IPS-NIHi11 (cell line): Measurements from ENCODE around the gene SYNM.

Experiments
- DNase-seq: peaks from one replicate; pipeline ENCODE4 v3.0.0; 2012; ENCODE audit warnings: mixed read lengths, low spot score

Gene SYNM

GRCh38 chr15:99142562-99142961, 37.7 kb downstream of the SYNM start:
- no peak for DNase-seq

GRCh38 chr15:99143242-99143641, 38.4 kb downstream of the SYNM start:
- no peak for DNase-seq

DNA sequence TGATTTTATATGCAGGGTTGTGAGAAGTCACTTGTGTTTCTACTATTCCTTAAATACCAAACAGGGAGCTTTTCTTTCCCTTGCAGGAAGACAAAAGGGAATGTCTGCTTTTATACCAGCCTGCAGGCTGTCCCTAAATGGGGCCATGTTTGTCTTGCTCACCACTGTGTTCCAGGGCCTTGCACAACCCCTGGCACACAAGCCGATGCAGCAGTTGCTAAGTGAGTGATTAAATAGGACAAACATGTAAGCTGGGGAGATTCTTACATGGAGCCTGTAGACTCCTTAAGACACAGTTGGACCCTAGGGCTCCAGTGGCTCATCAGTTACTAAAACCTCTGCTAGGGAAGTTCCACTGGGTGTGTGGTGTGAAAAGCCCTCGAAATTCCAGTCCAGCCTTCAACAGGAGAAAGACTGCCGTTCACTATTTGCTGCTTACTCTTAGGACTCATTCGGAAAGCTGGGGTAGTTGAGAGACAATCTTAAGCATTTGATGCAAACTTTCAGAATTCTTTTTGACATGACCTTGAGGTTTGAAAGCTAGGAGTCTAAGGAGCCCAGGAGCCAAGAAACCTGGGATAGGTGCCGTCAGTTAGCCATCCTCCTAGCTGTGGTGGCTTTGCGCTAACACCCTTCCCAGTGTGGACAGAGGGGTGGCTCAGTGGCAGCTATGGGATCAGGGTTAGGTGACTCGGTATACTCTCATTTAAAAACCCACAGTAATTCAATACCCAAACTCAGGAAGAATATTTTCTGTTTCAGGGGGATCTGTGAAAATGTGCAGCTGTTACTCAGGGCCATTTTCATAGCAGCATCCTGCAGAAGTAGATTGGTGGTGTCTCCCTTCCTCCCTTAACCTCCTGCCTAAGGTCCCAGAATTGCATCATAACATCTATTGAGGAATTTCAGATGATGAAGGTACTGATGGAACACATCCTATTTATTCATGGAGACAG, 39.1 kb downstream of the SYNM start:
- no peak for DNase-seq

DNA sequence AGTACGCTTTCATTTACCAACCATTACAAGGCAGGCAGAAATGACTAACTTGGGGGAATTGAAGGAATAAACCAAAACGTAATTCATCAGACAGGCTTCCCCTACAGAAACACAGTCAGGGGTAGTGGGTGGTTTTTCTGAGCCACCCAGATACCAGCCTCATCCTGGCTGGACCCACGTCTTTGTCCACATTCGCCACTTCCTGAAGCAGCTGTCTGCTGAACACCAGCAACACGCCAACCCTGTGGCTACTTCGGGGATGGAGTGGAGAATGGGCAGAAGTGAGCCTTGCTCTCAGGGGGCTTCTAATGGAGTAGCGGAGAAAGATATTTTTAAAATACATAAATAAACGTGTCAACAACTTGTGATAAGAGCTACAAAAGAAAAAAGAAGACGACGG, 40.1 kb downstream of the SYNM start:
- DNase-seq, result no peak

- no peak for DNase-seq
Observed at GRCh38 chr15:99145778-99146177, 40.9 kb downstream of the SYNM start.

DNA sequence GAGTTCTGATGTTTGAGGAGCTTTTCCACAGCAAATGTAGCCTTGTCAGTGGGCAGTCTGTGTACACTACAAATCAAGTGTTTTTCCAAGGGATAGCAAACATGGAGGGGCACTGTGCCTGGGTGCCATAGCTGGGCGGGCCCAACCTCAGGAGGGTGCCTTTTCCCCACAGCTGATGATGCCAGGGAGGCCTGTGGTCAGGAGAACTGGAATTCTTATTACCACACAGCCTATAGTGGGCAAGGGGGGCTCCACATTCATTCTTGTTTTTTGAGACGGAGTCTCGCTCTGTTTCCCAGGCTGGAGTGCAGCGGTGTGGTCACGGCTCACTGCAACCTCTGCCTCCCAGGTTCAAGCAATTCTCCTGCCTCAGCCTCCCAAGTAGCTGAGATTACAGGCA, 41.8 kb downstream of the SYNM start:
- DNase-seq, result no peak

GRCh38 chr15:99148851-99149276, 44.0 kb downstream of the SYNM start:
- no peak for DNase-seq

- DNase-seq, result no peak
Observed at GRCh38 chr15:99149366-99149765, 44.5 kb downstream of the SYNM start.

GRCh38 chr15:99151156-99151555, 46.3 kb downstream of the SYNM start:
- DNase-seq, result no peak

DNA sequence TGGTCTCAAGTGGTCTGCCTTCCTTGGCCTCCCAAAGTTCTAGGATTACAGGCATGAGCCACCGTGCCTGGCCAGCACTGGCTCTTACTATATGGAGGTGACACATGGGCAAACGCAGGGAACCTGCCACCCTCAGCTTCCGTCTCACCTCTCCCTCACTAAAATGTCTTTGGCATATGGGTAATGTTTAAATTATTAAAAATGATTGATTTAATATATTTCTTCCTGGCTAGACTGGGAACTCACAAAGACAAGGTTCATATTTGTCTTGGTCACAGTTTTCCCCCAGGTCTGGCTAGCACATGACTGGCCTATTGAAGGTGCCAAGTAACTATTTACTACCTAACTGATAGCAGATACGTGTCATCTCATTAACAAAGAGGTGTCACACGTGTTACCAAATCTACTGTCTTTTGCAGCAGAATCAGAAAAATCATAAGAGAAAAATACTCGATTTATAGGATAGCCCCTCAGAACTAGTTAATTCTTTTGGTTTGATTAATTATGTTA, 48.2 kb downstream of the SYNM start:
- no peak for DNase-seq

DNA sequence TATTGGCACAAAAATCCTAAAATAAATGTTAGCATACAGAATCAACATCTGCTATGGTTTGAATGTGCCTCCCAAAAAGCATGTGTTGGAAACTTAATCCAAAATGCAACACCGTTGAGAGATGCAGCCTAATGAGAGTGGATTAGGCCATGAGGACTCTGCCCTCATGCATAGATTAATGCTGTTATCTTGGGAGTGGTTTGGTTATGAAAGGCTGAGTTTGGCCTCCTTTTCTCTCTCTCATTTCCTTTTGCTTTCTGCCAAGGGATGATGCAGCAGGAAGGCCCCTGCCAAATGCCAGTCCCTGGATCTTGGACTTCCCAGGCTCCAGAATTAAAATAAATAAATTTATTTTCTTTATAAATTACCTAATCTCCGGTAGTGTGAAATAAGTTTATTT, 49.4 kb downstream of the SYNM start:
- DNase-seq, result no peak

DNA sequence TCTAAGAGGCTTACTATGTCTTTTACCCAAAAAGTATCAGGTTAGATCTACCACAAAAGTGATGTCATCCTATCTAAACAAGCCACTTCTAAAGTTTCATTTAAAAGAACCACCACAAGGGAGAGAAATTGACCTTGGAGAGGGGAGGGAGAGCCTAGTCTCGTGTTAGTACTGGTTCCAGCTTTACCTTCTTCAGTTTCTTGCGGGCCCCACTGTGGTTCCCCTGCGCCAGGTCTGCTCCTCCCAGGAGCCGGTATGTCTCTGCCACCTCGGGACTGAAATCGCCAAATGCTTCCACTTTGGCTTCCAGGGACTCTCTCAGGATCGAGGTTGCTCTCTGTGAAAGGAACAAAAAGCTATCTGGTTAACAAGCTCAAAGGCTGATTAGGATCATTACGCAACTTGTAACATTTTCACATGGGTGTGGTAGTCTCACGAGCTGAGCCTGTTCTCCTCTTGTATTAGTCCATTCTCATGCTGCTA, 51.1 kb downstream of the SYNM start:
- DNase-seq, result no peak

- no peak for DNase-seq
Observed at GRCh38 chr15:99157456-99157855, 52.6 kb downstream of the SYNM start.

DNA sequence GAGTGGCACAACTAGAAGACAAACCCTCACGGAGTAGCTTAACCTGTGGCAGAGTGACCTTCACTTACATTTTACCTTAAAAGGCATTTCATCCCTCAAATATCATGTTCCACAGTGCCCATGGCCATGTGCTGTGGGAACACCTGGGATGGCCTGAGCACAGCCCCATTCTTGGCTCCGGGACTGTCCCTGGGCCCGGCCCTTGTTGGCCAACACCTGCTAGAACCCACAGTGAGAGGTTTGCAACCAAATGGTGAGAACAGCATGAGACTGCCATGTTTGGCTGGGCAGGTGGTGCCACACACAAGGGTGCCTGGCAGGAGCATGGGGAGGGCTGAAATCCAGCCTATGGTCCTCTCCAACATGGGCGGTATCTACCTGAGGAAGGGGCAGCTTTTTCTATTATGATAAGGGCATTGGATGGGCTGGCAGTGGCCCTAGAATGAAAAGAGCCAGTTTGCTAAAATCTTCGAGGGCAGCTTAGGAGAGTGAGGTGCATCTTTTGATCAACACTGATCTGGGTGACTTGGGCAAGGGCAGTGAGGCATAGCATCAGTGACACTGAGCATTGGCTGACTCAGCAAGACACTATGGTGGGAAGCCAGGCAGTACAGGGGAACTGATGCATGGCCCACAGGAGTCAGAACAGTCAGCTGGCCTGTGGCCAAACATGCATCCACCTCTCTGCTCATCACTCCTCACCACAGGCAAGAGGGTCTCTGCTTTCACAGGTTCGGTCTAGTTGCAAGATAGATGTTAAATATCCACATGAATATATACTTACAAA, 53.9 kb downstream of the SYNM start:
- DNase-seq, result no peak

DNA sequence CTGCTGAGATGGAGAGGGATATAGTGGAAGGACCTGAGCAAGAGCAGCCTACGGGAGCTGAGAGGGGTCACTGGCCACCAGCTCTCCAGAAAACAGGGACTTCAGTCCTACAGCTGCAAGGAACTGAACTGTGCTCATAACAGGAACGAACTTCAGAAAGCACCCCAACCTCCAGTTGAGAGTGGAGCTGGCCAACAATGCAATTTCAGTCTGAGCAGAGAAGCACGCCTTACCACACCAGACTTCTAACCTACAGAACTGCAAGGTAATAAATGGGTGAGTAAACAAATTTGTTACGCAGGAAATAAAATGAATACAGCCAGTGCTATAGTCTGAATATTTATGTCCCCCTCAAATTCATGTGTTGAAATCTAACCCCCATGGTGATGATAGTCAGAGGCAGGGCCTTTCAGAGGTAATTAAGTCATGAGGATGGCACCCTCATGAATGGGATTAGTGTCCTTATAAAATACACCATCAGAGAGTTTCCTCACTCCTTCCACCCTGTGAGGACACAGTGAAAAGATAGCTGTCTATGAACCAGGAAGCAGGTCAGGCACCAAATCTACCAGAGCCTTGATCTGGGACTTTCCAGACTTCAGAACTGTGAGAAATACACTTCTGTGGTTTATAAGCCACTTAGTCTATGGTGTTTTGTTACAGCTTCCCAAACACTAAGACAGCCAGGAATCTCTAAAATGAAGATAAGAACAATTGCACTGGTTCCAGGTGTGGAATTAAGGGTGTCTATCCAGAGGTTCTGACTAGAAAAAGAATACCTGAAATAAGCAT, 58.6 kb downstream of the SYNM start:
- DNase-seq, result no peak

DNA sequence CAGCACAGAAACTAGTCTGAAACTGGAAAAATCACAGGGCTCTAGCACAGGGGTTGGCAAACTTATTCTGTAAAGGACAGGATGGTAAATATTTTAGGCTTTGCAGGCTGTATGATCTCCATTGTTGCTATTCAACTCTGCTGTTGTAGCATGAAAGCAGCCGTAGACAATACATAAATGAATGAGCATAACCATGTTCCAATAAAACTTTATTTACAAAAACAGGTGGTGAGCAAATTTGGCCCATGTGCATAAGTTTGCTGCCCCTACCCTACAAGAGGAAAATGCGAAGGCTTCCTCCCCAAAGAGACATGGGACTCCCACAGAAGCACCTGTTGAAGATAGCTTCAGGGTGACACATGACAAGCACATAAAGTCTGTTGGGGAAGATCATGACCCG, 59.2 kb downstream of the SYNM start:
- DNase-seq, result no peak

DNA sequence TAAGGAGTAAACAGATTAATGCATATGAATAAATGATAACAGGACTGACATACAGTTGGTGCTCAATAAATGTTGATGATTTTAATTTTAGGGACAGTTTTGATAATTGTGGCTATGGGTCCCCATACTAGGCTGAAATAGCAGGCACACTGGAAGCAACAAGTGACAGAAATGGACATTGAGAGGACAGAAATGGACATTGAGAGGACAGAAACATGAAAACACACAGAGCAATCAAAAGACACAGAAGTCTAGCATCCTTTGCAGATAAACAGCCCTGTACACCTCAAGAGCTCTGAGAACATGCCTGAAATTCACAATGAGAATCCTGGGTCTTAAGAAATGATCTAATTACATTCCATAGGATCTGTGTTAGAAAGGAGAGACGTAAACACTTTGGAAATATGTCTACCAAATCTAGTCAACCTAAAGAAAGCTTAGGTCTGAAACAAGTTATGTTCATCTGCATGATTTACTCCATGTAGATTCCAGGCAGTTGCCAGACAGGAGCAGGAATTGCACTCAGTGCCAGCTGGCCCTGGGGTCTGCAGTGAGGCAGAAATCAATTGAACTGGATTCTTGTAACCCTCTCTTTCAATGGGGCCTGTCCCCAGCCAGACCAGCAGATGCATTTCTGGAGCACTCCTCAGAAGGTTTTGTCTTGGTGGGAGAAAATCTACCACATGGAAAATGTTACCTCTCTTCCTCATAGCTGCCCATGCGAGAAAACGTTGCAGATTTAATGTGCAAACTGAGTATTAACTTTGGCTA, 60.3 kb downstream of the SYNM start:
- no peak for DNase-seq

DNA sequence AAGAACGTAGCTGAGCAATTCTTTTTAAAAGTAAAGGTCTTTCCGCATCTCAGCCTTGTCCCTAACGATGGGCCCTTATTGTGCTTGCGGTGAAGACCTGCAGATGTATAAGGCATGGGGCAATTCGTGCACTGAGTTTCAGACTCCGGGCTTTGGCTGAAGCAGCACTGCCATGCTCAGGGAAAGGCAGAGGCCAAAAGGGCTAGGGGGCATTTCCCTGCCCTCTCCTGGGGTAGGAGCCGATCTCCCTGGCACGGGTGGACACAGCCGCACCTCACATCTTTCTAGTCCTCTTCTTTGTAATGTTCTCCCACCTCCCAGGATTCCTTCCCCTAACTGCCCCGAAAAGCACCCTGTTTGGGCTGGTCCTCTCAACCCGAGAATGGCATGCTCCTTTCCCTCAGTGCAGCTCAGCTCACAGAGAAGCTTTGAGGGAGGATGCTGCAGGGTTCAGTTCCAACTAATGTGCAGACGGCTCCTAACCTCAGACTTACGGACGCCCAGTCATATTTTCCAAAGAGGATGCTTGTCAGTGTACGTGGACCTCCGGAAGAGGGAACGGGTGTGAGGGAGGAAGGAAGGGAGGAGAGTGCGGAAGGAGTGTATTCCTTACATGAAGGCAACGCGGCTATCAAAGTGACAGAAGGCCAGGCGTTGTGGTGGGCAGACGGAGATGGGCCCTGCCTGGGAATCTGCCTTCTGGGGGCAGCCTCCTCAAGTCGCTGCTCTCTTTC, 61.2 kb downstream of the SYNM start:
- DNase-seq, result no peak

DNA sequence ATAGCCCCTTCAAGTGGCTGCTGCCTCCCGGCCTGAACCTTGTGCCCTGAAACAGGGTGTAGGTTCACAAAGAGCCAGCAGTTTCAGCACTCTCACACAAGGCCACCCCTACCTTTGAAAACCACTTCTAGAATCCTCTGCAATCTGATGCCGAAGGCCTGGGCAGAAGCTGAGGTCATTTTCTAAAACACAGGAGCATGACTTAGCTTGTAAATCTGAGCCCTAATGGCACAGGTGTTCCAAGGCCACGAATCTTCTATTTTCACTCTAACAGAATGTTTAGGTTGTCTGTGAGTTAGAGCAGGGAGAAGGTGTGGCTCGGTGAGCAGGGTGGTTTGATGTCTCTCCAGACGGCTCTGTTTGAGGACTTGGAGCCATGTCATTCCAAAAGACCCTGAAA, 62.3 kb downstream of the SYNM start:
- no peak for DNase-seq

DNA sequence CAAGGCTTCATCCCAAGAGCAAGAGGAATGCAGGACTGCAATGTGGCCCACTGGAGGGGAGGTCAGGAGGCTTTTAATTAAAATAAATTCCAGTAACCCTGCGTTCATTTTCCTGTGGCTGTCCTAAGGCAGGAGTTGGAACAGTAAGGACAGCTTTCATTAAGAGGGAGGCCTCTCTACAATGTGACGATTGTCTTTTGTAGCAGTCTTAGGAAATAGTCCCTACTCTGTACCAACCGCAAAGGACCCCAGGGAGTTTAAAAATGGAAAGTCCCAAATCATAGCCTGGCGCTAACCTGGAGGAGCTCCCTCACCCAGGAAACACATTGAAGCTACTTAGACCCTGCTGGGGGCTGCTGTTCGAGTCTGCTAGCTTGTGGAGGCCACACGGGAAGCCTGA, 62.8 kb downstream of the SYNM start:
- no peak for DNase-seq
